Measurements from ENCODE around the gene FOXO3.
"Not testable (repeated sequence)": the region's sequence is repeated elsewhere in the genome, so short reads cannot be mapped to it uniquely, and the experiment has no call there.

- not testable (repeated sequence) for TF ChIP-seq CTCF (IDR thresholded peaks at IDR 0.05; ENCODE audit: low read depth, low read length); EZH2phosphoT487 (IDR thresholded peaks at IDR 0.05; ENCODE audit: low read depth)
Measured at GRCh38 chr6:108561309-108561647, 561 bp downstream of the FOXO3 start.

Data from OCI-LY3 (cell line).